ENCODE data around the gene ALG5. TPM values are rescaled to one million over a fixed set of nuclear protein-coding genes. Genes with fewer than 3 reads are reported as not detected.

The ALG5 gene
- total RNA-seq, 4 donors from 2014 or later: 9.8 to 20.9 (median 13.2) TPM

GRCh38 chr13:36979361-36980050, 19.6 kb downstream of the ALG5 start:
- Histone ChIP-seq H3K27me3 (no peaks in the 10 kb centered on the region), H3K36me3 (peaks cover 0 to 46% of the 10 kb centered on the region in 2 donors), H3K4me1 (no peaks in the 10 kb centered on the region), H3K9me3 (no peaks in the 10 kb centered on the region), H3K27ac (no peak overlapping the region), H3K4me3 (no peak overlapping the region)
- in situ Hi-C loops (cut with MboI; ENCODE audit: low sequenced_read_pairs in 4 of 4) (loop anchor here in 3 of 4 donors (5.0 to 25.0 kb wide), 3 partner anchors 122 to 642 kb away; partner anchors contain the start of gene SPART (in 1 of the 3)), intact Hi-C loops (cut with DNase I; ENCODE audit: low total_unique reads) (loop anchor here (2.0 kb wide), 2 partner anchors 121 to 129 kb away; no protein-coding TSS in a partner anchor)
- DNase-seq (no peak), ATAC-seq (no peak)
- TF ChIP-seq, protein P1, sequence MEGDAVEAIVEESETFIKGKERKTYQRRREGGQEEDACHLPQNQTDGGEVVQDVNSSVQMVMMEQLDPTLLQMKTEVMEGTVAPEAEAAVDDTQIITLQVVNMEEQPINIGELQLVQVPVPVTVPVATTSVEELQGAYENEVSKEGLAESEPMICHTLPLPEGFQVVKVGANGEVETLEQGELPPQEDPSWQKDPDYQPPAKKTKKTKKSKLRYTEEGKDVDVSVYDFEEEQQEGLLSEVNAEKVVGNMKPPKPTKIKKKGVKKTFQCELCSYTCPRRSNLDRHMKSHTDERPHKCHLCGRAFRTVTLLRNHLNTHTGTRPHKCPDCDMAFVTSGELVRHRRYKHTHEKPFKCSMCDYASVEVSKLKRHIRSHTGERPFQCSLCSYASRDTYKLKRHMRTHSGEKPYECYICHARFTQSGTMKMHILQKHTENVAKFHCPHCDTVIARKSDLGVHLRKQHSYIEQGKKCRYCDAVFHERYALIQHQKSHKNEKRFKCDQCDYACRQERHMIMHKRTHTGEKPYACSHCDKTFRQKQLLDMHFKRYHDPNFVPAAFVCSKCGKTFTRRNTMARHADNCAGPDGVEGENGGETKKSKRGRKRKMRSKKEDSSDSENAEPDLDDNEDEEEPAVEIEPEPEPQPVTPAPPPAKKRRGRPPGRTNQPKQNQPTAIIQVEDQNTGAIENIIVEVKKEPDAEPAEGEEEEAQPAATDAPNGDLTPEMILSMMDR (IDR thresholded peaks at IDR 0.05 in 4 of 5, conservative IDR thresholded peaks at IDR 0.05 in 1 of 5): no peak
- no peak for TF ChIP-seq POLR2A (IDR thresholded peaks at IDR 0.05)

DNA sequence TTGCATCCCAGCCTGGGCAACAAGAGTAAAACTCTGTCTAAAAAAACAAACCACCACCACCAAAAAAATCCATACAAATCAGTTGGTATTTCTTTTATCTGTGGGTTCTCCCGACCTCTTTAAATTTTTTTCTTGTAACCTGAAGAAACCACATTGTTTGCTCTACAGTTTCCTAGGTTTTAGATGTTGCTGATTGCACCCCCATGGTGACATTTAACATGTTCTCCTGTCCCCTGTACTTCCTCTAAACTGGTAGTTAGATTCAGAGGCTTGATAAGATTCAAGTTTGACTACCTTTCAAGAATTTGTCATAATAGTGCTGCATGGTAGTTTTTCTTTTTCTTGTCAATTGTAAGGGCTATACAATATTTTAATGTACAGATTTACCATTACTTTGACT, 24.0 kb downstream of the ALG5 start:
- in situ Hi-C loops (cut with MboI; ENCODE audit: low sequenced_read_pairs in 4 of 4): loop anchor here in 1 of 4 donors (25.0 kb wide), 1 partner anchor 638 kb away; the partner anchor contains the start of gene SPART
- DNase-seq (no peak), ATAC-seq (no peak)
- Histone ChIP-seq H3K4me1 (no peaks in the 10 kb centered on the region), H3K4me3 (no peak overlapping the region), H3K27me3 (no peaks in the 10 kb centered on the region), H3K27ac (no peak overlapping the region), H3K36me3 (peaks cover 0 to 39% of the 10 kb centered on the region in 2 donors), H3K9me3 (no peaks in the 10 kb centered on the region)
- TF ChIP-seq, protein P1 (IDR thresholded peaks at IDR 0.05 in 4 of 5, conservative IDR thresholded peaks at IDR 0.05 in 1 of 5): no peak
- TF ChIP-seq POLR2A (IDR thresholded peaks at IDR 0.05): no peak
- intact Hi-C loops (cut with DNase I; ENCODE audit: low total_unique reads): no loop called here

GRCh38 chr13:36973621-36974295, 25.4 kb downstream of the ALG5 start:
- intact Hi-C loops (cut with DNase I; ENCODE audit: low total_unique reads) (no loop called here), in situ Hi-C loops (cut with MboI; ENCODE audit: low sequenced_read_pairs in 4 of 4) (no loop called here)
- no peaks in the 10 kb centered on the region for H3K9me3 ChIP-seq
- H3K4me3 ChIP-seq: no peak overlapping the region
- no peaks in the 10 kb centered on the region for H3K4me1 ChIP-seq
- H3K27me3 ChIP-seq: no peaks in the 10 kb centered on the region
- DNase-seq: no peak
- H3K27ac ChIP-seq: no peak overlapping the region
- TF ChIP-seq, protein P1 (IDR thresholded peaks at IDR 0.05 in 4 of 5, conservative IDR thresholded peaks at IDR 0.05 in 1 of 5): no peak
- TF ChIP-seq POLR2A (IDR thresholded peaks at IDR 0.05): no peak
- peaks cover 0 to 48% of the 10 kb centered on the region in 2 donors for H3K36me3 ChIP-seq
- no peak for ATAC-seq

GRCh38 chr13:36973009-36973408, 26.1 kb downstream of the ALG5 start:
- no peaks in the 10 kb centered on the region for H3K27me3 ChIP-seq
- H3K27ac ChIP-seq: no peak overlapping the region
- peaks cover 0 to 52% of the 10 kb centered on the region in 2 donors for H3K36me3 ChIP-seq
- no peaks in the 10 kb centered on the region for H3K4me1 ChIP-seq
- no peak for TF ChIP-seq POLR2A (IDR thresholded peaks at IDR 0.05)
- TF ChIP-seq, protein P1 (IDR thresholded peaks at IDR 0.05 in 4 of 5, conservative IDR thresholded peaks at IDR 0.05 in 1 of 5): no peak
- no peak overlapping the region for H3K4me3 ChIP-seq
- intact Hi-C loops (cut with DNase I; ENCODE audit: low total_unique reads): no loop called here
- in situ Hi-C loops (cut with MboI; ENCODE audit: low sequenced_read_pairs in 4 of 4): no loop called here
- DNase-seq (no peak), ATAC-seq (no peak)
- H3K9me3 ChIP-seq: no peaks in the 10 kb centered on the region

All from gastrocnemius medialis (tissue), 4 donors.